ENCODE data around the gene ABCA5.
A peak's percentile ranks its signal among the peaks of the same experiment; 100 is the strongest.

Gene ABCA5

GRCh38 chr17:69267219-69267618 lies 59.7 kb downstream of the ABCA5 start:
- no peak for DNase-seq (ENCODE audit: low read depth)

GRCh38 chr17:69265873-69266272 lies 61.1 kb downstream of the ABCA5 start:
- no peak for DNase-seq (ENCODE audit: low read depth)

GRCh38 chr17:69254187-69254586 lies 72.7 kb downstream of the ABCA5 start:
- DNase-seq (ENCODE audit: low read depth): no peak

- no peak for DNase-seq (ENCODE audit: low read depth)
Measured at GRCh38 chr17:69250641-69251040, 76.3 kb downstream of the ABCA5 start.

GRCh38 chr17:69246726-69247375 lies 80.1 kb downstream of the ABCA5 start:
- peak; percentile 16 for DNase-seq (ENCODE audit: low read depth)

- no peak for DNase-seq (ENCODE audit: low read depth)
Measured at GRCh38 chr17:69246202-69246601, 80.7 kb downstream of the ABCA5 start.

GRCh38 chr17:69245617-69246016 lies 81.3 kb downstream of the ABCA5 start:
- no peak for DNase-seq (ENCODE audit: low read depth)

- DNase-seq (ENCODE audit: low read depth): no peak
Measured at GRCh38 chr17:69239611-69240600, 87.0 kb downstream of the ABCA5 start.

GRCh38 chr17:69236946-69237345 lies 90.0 kb downstream of the ABCA5 start:
- DNase-seq (ENCODE audit: low read depth): no peak

GRCh38 chr17:69236464-69236863 lies 90.5 kb downstream of the ABCA5 start:
- DNase-seq (ENCODE audit: low read depth): no peak

- peak; percentile 42 for DNase-seq (ENCODE audit: low read depth)
Measured at GRCh38 chr17:69235338-69236058, 91.4 kb downstream of the ABCA5 start.

- DNase-seq (ENCODE audit: low read depth): no peak
Measured at GRCh38 chr17:69232650-69233049, 94.3 kb downstream of the ABCA5 start.

- no peak for DNase-seq (ENCODE audit: low read depth)
Measured at GRCh38 chr17:69231521-69231920, 95.4 kb downstream of the ABCA5 start.

GRCh38 chr17:69230939-69231338 lies 96.0 kb downstream of the ABCA5 start:
- no peak for DNase-seq (ENCODE audit: low read depth)

- no peak for DNase-seq (ENCODE audit: low read depth)
Measured at GRCh38 chr17:69228576-69228975, 98.4 kb downstream of the ABCA5 start, which contains the start of gene ABCA10. Gene ABCA10 (minus strand): TSS chr17:69228824. CDS start chr17:69225358, 3,466 bp downstream.

GRCh38 chr17:69228018-69228417 lies 98.9 kb downstream of the ABCA5 start:
- no peak for DNase-seq (ENCODE audit: low read depth)

- DNase-seq (ENCODE audit: low read depth): no peak
Measured at GRCh38 chr17:69227541-69227940, 99.4 kb downstream of the ABCA5 start.

- no peak for DNase-seq (ENCODE audit: low read depth)
Measured at GRCh38 chr17:69223809-69224208, 103.1 kb downstream of the ABCA5 start.

GRCh38 chr17:69222707-69223258 lies 104.2 kb downstream of the ABCA5 start:
- DNase-seq (ENCODE audit: low read depth): no peak

GRCh38 chr17:69220098-69220497 lies 106.8 kb downstream of the ABCA5 start:
- no peak for DNase-seq (ENCODE audit: low read depth)

- no peak for DNase-seq (ENCODE audit: low read depth)
Measured at GRCh38 chr17:69218986-69219385, 107.9 kb downstream of the ABCA5 start.

All from HS-5 (cell line).